ENCODE measurements around the gene ZNF423. TPM values are rescaled to one million over a fixed set of nuclear protein-coding genes. Genes with fewer than 3 reads are reported as not detected.

ZNF423 gene
- total RNA-seq, 4 donors from 2014 or later = 0.72 to 5.9 (median 1.1) TPM

DNA sequence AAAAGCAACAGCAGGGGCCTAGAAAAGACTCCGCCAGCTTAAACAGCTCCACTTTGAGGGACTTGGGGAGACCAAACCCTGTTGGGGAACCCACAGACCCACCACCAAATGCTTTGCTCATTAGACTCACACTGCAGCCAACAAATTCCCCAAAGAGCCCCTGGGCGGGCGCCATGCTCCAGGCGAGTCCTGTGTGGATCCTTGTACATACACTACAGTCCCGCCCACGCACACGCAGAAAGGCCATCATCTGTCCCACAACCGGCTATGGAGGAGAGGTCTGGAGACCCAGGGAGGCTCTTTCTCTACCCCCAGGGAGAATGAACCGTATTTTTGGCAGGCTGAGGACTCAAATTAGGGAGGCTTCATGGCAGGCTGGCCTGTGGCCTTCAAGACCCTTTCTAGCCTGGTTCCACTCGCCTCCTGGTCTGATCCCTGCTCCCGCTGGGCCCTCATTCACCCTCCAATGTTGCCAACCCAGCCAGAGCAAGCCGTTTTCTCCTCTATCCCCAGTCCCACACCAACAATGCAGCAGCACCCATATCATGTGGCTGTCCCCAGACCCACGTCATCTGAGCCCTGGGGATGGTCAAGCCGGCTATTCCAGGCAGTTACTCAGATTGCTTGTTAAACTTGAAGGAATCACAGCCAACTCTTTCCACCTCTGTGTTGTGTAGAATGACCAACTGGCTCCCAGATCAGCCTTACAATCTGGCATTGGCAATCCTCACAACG lies 27.2 kb downstream of the ZNF423 start:
- no peak for TF ChIP-seq POLR2A (IDR thresholded peaks at IDR 0.05)
- TF ChIP-seq, protein P1, sequence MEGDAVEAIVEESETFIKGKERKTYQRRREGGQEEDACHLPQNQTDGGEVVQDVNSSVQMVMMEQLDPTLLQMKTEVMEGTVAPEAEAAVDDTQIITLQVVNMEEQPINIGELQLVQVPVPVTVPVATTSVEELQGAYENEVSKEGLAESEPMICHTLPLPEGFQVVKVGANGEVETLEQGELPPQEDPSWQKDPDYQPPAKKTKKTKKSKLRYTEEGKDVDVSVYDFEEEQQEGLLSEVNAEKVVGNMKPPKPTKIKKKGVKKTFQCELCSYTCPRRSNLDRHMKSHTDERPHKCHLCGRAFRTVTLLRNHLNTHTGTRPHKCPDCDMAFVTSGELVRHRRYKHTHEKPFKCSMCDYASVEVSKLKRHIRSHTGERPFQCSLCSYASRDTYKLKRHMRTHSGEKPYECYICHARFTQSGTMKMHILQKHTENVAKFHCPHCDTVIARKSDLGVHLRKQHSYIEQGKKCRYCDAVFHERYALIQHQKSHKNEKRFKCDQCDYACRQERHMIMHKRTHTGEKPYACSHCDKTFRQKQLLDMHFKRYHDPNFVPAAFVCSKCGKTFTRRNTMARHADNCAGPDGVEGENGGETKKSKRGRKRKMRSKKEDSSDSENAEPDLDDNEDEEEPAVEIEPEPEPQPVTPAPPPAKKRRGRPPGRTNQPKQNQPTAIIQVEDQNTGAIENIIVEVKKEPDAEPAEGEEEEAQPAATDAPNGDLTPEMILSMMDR (IDR thresholded peaks at IDR 0.05) = no peak
- no peak overlapping the region for H3K4me3 ChIP-seq
- H3K4me1 ChIP-seq = peaks cover 6 to 72% (median 36%) of the 10 kb centered on the region in 3 donors
- DNase-seq = no peak
- 64 to 74% methylated on average over 7 to 8 of the region's 15 CpGs for WGBS, 2 donors
- H3K27me3 ChIP-seq = no peaks in the 10 kb centered on the region
- H3K36me3 ChIP-seq = no peaks in the 10 kb centered on the region
- intact Hi-C loops (cut with DNase I) = no loop called here
- H3K27ac ChIP-seq = peak overlapping the region; percentile 52 to 88 (median 74)
- no peaks in the 10 kb centered on the region for H3K9me3 ChIP-seq

DNA sequence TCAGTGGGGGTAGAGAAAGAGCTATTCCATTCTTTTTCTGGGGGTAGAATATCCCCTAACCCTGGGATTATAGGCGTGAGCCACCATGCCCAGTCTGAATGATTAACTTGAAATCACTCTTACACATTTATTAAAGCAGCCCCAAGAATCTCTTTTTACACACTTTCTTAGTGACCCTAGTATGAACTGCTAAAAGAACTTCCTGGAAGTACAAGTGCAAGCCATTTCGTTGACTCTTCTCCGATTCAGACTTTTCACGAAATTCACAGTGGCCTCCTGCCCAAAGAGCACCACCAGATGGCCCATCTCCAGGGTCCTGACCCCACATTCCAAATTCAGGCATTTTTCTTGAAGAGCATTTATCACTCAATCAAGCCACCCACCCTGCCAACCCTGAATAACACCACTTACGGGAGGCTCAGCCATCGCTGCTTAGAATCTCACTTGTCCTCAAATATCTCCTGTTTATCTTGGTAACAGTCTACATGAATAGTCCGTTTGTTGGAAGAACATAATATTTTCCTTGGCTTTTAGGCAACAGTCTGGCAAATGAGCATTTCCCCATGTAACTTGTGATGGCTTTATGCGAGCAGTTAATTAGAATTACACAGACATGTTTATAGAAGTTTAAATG lies 28.0 kb downstream of the ZNF423 start:
- Histone ChIP-seq H3K4me1 (peaks cover 6 to 73% (median 31%) of the 10 kb centered on the region in 3 donors), H3K27me3 (no peaks in the 10 kb centered on the region), H3K36me3 (no peaks in the 10 kb centered on the region), H3K4me3 (no peak overlapping the region), H3K9me3 (no peaks in the 10 kb centered on the region), H3K27ac (peak overlapping the region; percentile 52 to 88 (median 74))
- intact Hi-C loops (cut with DNase I) = no loop called here
- whole genome bisulfite sequencing, 2 donors = 49 to 65% methylated on average over 8 of the region's 8 CpGs
- TF ChIP-seq, protein P1 (IDR thresholded peaks at IDR 0.05) = no peak
- TF ChIP-seq POLR2A (IDR thresholded peaks at IDR 0.05) = no peak
- no peak for DNase-seq

DNA sequence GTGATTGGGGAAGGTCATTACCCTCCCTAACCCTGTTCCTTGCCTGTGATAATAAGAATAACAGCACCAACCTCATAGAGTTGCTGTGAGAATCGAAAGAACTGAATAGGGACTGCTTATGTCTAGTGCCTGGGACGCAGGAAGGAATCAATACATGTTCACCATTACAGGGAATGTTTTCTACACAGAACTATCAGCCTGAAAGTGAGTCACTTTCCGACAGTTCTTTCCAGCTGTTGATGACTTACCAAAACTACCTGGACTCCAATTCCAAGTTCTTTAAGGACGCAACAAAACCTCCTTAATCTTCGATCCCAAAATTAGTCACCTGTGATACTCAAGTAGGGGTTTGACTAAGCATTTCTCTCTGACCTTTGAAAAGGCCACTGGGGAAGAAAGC lies 29.4 kb downstream of the ZNF423 start:
- H3K36me3 ChIP-seq = no peaks in the 10 kb centered on the region
- no peak overlapping the region for H3K4me3 ChIP-seq
- H3K27me3 ChIP-seq = no peaks in the 10 kb centered on the region
- 56 to 74% methylated on average over 5 of the region's 5 CpGs for WGBS, 2 donors
- TF ChIP-seq, protein P1 (IDR thresholded peaks at IDR 0.05) = no peak
- H3K9me3 ChIP-seq = no peaks in the 10 kb centered on the region
- H3K4me1 ChIP-seq = peaks cover 6 to 61% (median 19%) of the 10 kb centered on the region in 3 donors
- H3K27ac ChIP-seq = peak overlapping the region in 3 of 4 donors; percentile 68 to 88 (median 81)
- no peak for DNase-seq
- intact Hi-C loops (cut with DNase I) = no loop called here

DNA sequence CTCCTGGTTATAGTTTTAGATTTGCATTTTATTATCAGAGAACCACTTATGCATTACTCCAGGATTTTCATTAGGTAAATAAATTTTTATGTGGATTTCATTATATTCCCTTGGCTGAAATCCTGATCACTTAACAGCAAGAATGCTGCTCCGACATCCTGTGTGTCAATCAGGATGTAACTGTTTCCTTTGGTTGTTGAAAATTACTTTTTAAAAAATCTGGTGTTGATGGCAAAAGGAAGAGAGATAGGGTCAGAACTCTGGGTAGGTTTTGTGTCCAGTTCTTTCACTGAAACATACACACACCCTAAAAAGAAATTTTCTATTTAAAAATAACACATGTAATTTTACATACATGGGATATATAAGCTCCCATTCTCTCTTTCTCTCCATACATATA lies 30.9 kb downstream of the ZNF423 start:
- 54 to 56% methylated on average over 1 of the region's 1 CpG for WGBS, 2 donors
- no peak for TF ChIP-seq POLR2A (IDR thresholded peaks at IDR 0.05)
- TF ChIP-seq, protein P1 (IDR thresholded peaks at IDR 0.05) = no peak
- H3K27ac ChIP-seq = peak overlapping the region in 2 of 4 donors; percentile 50 to 81

DNA sequence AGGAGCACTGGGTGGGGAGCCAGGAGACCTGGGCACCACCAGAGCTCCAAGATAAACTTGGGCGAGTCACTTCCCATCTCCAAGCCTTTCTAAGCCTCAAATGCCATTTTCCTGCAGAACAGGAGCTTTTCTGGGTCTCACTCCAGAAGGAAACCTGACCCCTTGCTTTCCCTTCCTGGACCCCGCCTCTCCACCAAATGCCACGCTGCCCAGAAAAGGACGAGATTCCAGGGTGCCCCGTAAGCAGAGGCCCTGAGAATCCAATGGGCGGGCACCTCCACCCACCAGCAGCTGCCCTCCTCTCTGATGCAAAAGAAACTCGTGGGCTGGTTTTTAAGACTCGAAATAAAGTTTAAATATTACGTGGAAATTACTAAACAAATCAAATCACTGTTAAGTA lies 31.3 kb downstream of the ZNF423 start:
- Histone ChIP-seq H3K9me3 (no peaks in the 10 kb centered on the region), H3K4me3 (no peak overlapping the region), H3K36me3 (no peaks in the 10 kb centered on the region), H3K4me1 (peaks cover 6 to 58% (median 19%) of the 10 kb centered on the region in 3 donors), H3K27ac (peak overlapping the region in 3 of 4 donors; percentile 18 to 81 (median 50)), H3K27me3 (no peaks in the 10 kb centered on the region)
- intact Hi-C loops (cut with DNase I) = no loop called here
- no peak for DNase-seq
- 49 to 57% methylated on average over 8 to 9 of the region's 9 CpGs for WGBS, 2 donors
- TF ChIP-seq, protein P1 (IDR thresholded peaks at IDR 0.05) = no peak
- TF ChIP-seq POLR2A (IDR thresholded peaks at IDR 0.05) = no peak

More for the DNA sequence above, 30.9 kb downstream of the ZNF423 start:
- Histone ChIP-seq H3K27me3 (no peaks in the 10 kb centered on the region), H3K4me1 (peaks cover 6 to 58% (median 19%) of the 10 kb centered on the region in 3 donors), H3K9me3 (no peaks in the 10 kb centered on the region), H3K36me3 (no peaks in the 10 kb centered on the region), H3K4me3 (no peak overlapping the region)
- no peak for DNase-seq
- intact Hi-C loops (cut with DNase I) = no loop called here
